HT1080 (cell line): Measurements from ENCODE around the gene SCGB1D2. TPM values are rescaled to one million over a fixed set of nuclear protein-coding genes. Genes with fewer than 3 reads are reported as not detected.

Experiments
- DNase-seq: peaks from one replicate; pipeline ENCODE4 v3.0.0-alpha.2; 2015; ENCODE audit warnings: low read depth
- total RNA-seq: library from RNA; depleted of rRNA; stranded (reverse); fragments of >200 nt; shearing (Covaris generic); gene quantifications from 2 replicates; pipeline ENCODE4 v1.2.3, GENCODE V29; 2014; rRNA removed

The SCGB1D2 gene
- total RNA-seq, 1 experiment from 2014 or later, result not detected

DNA sequence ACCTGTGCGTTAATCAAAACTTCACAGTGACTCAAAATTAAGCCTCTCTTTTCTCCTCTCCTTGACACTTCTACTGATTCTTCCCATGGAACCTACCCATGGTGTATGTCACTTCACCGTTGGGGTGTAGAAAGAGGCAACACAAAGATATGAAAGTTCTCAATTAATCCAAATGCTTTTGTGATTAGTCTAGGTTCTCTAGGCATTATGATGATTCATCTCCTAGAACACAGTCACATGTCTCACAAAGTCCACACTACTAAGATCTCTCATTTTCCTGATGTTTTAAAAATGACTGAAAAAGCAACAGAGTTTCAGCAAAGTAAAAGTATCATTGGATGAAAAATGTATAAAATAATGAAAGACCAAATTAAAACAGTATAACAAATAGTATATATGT lies 14.2 kb downstream of the SCGB1D2 start:
- peak; percentile 55 for DNase-seq

DNA sequence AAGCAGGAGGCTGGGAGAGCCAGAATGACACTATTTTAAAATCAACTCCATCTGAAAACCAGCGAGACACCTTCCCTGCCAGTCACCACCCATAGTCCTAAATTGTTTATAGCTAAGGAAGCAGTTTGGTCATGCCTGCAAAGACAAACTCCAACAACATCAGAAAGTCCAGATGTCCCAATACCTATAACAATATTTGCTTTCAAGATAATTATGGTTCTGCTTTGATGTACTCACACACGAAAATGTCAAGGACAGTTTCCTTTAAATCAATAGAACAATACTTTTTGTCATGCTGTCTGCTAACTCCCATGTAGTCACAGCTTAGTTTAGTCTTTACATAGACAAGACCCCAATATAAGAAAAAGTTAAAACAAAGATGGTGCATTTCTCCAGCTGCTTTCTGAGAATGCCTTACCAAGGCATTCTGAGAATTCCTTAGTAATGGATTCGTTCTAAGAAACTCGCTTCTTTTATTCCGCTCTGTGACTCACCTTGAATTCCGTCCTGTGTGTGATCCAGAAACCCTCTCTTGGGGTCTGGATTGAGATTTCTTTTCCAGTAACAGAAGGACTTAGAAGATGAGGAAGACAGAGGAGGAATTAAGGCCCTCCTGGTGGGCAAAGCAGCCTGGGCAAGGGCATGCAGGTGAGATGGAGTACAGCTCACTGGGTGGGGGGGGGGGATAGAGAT lies 18.4 kb downstream of the SCGB1D2 start:
- no peak for DNase-seq

- peak; percentile 82 for DNase-seq
Observed at GRCh38 chr11:62264004-62264403, 22.0 kb downstream of the SCGB1D2 start.

DNA sequence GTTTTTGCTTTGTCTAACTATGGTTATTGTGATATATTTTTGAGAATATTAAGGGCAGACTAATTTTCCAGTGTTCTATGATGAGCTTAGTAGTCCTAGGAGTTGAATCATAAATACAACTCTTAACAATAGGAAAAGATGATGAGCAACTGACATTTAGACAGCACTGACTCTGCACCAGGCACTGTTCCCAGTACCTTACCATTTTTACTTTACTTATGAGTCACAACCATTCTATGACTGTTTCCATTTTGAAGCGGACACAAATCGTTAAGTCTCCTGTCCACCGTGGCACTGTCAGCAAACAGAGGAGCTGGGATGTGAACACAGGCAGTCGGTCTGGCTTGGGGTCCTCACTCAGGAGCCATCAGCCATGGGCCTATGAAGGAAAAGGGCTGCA lies 24.5 kb downstream of the SCGB1D2 start:
- DNase-seq, result peak; percentile 85

DNA sequence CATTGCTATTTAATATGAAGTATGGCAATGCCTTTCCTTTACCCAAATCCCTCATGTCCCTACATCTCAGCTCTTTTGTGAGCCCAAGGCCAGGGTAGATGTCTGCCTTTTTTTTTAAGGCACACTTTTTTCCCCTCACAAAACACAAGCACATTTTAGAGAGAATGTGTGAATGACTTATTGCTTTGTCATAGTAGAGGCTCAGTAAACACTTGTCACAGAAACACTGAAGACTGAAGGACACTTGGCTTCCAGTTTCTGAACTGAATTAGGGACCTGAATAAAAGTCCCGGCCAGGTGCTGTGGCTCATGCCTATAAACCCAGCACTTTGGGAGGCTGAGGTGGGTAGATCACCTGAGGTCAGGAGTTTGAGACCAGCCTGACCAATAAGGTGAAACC lies 25.0 kb downstream of the SCGB1D2 start:
- no peak for DNase-seq

DNA sequence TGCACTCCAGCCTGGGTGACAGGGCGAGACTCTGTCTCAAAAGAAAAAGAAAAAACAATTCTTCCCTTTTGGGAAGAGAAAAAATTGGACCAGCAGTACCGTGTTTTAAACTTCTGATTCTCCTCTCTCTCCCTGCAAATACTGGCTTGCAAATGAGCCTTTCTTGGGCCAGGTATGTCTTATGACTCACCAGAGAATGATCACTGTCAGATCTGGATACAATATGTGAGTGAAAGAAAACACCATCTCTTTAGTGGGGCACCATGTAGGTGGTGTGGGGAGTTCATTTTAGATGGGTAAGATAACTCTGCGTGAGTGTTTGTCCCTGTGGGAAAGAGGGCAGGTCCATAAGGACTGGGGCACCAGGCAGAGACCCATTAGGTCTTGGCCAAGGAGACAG lies 25.5 kb downstream of the SCGB1D2 start:
- peak; percentile 58 for DNase-seq

DNA sequence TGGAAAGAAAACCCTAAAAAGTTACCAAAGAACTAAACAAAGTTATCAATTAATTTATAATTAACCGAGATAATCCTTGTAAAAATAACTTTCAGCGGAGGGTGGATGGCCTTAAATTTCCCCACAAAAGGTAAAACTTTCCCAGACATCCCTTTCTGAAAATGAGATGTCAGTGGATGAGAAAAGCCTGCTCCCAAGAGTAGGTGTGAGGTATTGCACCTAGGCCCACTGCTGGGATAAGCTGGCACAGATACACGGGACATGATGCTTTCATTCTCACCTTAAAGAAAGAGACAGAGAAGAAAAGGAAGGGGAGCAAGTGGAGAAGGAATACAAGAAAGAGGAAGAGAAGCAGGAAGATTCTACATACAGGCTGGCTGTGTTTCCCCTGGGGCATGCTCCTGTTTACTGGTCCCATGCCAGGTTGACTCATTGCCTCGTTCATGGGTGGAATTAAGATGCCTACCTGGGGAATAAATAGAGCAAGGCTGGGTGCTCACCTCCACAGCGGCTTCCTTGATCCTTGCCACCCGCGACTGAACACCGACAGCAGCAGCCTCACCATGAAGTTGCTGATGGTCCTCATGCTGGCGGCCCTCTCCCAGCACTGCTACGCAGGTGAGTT lies 27.7 kb downstream of the SCGB1D2 start, which contains the start of gene SCGB2A2:
TSS of gene SCGB2A2 (plus strand) at position 505 of the 625 bp plus-strand sequence. CDS start at position 564, 59 bp downstream.
- DNase-seq, result no peak

GRCh38 chr11:62273284-62273683 lies 31.2 kb downstream of the SCGB1D2 start:
- DNase-seq, result no peak

GRCh38 chr11:62273789-62274275 lies 31.8 kb downstream of the SCGB1D2 start:
- no peak for DNase-seq

DNA sequence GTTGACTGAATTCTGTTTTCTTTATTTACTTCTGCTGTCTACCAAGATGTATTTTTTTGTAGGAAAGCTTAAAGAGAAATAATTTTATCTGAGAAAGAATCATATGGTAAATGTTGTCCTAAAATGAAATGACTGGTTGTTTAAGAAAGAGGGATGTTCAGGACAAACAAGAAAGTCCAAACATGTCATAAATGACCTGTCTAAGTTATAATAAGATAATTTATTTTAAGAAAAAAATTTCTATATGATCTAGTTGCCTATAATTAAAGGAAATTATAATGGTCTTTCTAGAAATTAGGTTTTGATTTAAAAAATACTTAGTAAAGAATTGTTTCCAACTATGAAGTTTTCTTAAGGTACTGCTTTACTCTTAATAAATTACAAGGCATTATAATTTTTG lies 38.4 kb downstream of the SCGB1D2 start:
- DNase-seq, result no peak

Other genes with a start within 250 kb of the SCGB1D2 start
- 93.5 and 103 TPM in 2 replicates for gene INCENP, start 118.2 kb upstream of the SCGB1D2 start, total RNA-seq
- not detected in 2 replicates for gene SCGB1D1, start 52.0 kb upstream of the SCGB1D2 start, total RNA-seq
- gene SCGB2A1, start 33.6 kb upstream of the SCGB1D2 start, total RNA-seq, result not detected in 2 replicates
- gene SCGB2A2, start 27.9 kb downstream of the SCGB1D2 start, total RNA-seq, result not detected in 2 replicates
- gene SCGB1D4, start 56.8 kb downstream of the SCGB1D2 start, total RNA-seq, result not detected in 2 replicates
- gene ASRGL1, start 95.2 kb downstream of the SCGB1D2 start, total RNA-seq, result 12.2 and 13.6 TPM in 2 replicates
- not detected in 2 replicates for gene SCGB1A1, start 176.8 kb downstream of the SCGB1D2 start, total RNA-seq